ENCODE measurements around the gene RGL2.

- TF ChIP-seq CTCF (IDR thresholded peaks at IDR 0.05) (no peak), POLR2A (IDR thresholded peaks at IDR 0.05) (no peak)
Observed at GRCh38 chr6:33329058-33329457, 30.3 kb upstream of the RGL2 start.

Measured in lower leg skin (tissue), 3 donors.